NCI-H345 treated with DMSO at 0.1 percent for 48 hours (cell line): ENCODE data around the gene MYO5B.

Source experiments
- DNase-seq: peaks from one replicate; lab custom pipeline; 2025; ENCODE audit not compliant: unreplicated experiment; lab: John Stamatoyannopoulos, UW

The MYO5B gene

DNA sequence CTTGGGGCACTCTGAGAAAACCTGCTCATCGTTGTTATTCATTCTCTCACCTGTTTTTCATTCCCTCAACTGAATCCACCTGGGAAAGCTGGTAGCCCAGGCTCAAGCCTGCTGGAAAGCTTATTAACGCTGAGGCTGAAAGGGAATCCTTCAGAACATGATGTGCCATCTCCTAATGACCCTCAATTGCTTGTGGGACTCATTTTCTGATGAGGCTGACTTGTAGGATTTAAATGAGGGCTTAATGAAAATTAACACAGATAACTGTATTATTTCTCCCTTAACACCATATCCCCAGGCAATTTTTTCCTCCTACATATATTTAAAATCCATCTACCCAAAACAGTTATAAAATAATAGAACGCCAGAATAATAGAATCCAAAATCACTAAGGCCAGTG lies 218.9 kb downstream of the MYO5B start:
- no peak for DNase-seq

DNA sequence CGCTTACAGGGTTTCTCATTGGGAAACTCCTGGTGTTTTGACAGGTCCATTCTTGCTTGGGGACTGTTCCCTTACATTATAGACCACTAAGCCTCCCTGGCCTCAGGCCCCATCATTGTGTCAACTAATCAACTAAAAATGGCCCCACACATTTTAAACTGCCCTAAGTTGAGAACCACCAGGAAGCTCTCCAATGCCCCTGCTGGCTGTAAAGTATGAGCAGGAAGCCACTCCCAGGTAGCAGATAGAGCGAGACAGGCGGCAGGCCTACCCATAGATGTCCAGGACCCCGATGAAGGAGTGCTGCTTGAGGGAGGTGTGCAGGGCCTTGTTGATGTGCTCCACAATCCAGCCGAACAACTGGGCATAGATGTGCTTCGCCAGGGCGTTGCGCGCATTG lies 220.9 kb downstream of the MYO5B start:
- DNase-seq: no peak

DNA sequence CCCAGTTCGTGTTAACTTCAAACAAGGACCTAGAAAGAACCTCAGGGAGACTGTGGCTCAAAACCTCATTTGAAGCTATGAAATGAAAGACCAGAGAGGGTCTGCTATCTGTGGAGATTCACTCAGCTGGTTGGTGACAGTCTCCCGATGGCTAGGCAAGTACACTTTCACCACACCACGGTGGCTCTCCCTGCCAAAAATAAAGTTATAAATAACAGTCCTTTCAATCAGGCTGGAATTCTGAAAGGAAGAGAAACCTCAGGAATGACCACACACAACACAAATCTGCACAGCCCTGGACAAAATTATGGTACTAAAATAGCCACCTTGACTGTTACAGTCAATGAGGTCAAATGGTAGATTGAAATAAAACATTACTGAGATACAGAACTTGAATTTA lies 221.4 kb downstream of the MYO5B start:
- DNase-seq: no peak

DNA sequence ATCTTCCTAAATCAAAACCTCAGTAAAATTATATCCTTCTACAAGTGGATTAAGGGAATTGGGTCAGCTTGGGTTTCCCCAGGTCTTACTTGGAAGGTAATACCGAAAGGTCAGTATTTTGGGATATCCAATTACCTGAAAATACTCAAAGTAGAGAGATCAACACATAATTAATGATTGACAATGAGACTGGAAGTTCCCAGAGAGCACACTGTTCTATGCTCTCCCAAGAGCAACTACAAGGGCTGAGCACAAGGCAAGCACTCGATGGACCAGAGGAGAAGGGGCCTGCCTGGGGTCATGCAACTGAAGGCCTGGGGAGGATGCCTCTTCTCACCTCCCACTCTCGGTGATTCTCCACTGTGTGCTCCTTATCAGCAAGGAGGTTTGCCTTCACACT lies 222.4 kb downstream of the MYO5B start:
- DNase-seq: no peak

DNA sequence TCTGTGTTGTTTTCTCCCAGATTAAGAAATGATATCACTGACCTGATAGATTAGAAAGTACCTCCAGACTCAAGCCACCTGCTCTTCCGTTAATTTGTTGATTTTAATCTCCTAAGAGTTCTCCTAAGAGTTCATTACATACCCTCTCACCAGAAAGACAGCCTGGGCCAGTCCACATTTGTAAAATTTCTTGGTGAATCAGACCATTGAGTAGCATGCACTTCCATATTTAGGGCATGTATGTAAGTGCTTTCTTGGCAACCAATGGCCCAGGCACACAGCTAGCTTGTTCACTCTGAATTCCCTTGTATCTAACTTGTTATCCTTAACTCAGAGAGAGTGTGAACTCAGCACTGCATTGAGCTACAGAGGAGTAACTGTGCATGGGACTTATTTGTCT lies 223.5 kb downstream of the MYO5B start:
- DNase-seq: no peak

DNA sequence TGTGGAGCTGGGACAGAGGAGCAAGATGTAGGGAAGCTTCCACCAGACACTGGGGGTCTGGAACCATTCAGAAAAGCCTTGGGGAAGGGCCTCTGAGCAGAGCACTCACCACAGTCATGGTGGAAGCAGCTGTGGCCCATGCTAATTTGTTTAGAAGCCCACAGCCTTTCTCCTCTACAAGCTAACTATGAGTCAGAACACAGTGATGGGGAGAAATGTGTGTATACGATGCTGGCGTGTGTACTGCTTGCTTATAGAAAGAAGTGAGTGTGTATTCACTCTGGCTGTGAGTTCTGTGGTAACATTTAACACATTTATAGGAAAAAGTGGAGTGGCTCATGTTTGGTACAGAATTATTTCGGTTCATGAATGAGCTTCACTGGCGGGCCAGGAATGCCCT lies 224.6 kb downstream of the MYO5B start:
- DNase-seq: no peak

DNA sequence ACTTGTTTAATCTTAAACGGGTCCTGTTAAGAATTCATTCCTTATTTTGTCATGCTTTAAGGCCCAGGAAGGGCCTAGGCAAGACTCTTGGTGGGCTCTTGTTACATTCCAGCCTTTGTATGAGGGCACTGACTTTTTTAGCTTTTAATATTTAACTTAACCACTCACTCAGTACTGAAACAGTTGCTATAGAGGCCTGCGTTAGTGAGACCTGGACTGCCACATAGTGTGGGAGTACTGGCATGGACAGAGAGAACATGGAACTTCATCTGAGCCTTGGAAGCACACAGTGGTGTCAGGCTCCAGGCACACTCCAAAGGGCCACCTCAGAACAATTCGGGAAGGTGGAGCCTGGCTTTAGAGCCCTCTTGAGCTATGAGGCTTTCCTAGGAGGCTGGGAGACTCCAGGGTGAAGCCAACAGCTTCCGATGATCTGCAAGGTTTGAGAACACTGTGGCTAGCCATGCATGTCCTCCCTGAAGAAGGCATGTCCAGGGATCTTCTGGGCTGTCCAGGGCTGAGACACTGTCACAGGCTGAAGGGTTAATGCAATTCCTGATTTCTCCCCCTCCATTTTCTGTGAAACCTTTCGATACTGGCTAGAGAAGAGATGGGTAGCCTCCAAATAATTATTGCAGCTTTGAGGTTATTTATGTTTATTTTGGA lies 226.2 kb downstream of the MYO5B start:
- DNase-seq: no peak

DNA sequence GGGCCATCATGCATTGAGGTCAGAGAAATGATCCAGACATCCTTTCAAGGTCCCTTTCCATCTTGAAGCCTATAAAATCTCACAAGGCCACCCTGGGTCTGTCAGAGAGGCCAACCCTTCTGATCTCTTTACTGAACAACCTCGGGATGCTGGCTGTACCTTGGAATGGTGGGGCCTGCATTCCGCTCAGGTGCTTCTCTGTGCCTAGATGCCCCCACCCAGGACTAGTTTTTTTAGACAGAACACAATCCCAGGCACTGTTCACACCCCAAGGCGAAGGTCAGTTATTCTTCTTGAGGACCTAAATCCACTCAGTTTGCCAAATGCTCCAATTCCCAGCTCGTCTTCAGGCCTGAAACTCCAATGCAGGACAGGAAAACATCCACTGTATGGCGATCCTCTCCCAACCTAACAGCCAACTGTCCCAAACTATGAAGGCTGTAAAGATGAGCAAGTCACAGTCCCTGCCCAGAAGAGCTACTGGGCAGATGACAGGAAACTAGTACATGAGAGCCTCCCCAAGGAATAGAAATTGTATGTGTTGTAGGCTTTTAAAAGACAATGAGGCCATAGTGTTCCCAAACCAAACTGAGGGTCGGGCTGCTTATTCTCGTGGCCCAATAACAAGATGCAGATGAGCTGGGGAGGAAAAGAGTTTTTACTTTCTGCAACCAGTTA lies 227.2 kb downstream of the MYO5B start:
- DNase-seq: no peak

DNA sequence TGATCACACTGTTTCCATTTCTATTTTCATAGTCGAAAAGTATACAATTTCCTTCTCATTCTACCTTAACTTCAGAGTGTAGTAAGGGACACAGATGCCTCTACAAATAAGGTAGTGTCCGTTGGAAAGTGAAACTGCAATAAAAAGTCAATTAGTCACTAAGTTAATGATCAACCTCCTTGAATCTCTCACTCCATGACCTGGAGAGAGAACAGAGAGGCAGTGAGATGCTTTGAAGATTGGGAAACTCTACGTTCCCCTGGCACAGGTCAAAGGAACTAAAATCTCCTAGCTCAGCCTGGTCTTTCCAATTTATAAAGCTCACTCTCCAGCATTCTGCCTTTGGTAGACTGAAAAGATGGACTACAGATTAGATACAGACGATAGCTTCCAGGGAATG lies 227.8 kb downstream of the MYO5B start:
- no peak for DNase-seq

DNA sequence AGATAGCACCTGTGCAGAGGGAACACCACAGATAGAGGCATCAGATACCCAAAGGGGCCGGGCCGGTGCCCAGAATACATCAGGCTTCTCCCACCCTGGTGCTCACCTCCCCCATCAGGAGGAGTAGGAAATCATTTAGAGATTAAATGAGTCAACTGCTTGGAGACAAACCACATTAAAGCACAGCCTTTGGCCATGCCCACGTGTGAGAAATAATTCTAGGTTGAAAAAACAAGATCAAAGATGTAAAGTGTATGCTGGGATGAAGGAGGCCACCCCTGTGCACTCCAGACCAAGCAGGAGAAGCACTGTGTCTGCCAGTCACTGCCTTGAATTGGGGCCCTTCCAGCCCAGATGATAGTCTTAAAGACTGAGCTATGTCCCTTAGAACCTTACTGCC lies 228.9 kb downstream of the MYO5B start:
- DNase-seq: no peak

DNA sequence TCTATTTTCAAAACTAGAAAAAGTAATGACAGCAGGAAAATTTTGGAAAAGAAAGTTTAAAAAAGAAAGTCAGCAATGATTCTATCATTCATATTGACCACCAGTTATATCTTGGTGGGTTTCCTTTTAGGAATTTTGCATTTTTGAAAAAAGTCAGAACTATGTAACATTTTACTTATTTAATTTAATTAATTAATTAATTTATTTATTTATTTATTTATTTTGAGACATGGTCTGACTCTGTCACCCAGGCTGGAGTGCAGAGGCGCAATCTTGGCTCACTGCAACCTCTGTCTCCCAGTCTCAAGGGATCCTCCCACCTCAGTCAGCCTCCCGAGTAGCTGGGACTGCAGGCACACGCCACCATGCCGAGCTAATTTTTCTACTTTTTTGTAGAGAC lies 231.7 kb downstream of the MYO5B start:
- DNase-seq: no peak

DNA sequence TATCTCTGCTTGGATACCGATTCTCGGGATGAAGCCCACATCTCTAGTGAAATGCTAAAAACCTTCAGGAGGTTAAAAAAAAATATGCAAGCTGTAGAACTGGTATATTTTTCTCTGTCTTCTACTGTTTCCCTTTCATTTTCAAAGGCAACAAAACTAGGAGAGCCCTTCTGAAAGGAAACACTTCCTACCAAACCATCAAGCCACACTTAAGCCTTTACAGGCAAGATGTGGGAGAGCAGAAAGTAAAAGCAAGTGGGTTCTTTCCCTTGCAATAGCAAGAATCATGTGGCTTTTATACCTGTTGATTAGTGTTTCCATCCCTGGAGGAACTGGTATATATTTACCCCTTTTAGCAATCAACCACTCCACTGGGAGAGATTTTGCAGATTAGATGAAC lies 233.7 kb downstream of the MYO5B start:
- DNase-seq: no peak

DNA sequence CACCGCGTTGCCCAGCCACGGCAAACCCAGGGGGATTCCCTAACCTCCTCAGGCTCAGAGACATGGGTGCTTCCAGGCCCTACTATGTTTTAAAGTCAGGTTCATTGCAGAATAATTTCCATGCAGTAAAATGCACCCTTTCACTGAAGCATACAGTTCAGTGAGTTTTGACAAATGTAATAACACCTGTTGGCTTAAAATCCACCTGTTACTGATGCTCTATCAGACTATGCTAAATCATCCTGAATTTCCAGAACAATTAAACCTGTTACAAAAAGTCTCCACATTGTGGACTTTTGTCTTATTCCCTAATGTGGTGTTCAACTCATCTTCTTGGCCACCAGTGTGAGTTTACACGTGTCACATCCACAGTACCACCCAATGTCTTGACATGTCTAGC lies 234.6 kb downstream of the MYO5B start:
- DNase-seq: no peak

DNA sequence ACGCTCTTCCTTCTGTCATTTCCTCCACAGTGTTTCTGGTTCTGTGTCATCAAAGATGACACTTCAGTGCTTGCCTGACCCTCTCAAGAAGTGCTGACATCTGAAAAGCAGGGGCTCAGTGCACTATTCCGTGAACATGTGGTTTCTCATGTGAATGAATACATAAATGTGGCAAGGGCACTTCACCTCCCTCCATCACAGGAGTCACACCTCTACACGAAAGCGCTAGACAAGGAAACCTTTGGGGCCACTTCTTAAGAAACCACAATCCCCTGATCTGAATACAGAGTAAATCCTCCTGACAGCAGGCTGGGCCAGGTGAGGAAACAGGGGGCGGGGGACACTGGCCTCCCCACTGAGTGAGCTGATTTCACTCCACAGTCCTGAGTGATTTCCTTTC lies 235.8 kb downstream of the MYO5B start:
- no peak for DNase-seq

DNA sequence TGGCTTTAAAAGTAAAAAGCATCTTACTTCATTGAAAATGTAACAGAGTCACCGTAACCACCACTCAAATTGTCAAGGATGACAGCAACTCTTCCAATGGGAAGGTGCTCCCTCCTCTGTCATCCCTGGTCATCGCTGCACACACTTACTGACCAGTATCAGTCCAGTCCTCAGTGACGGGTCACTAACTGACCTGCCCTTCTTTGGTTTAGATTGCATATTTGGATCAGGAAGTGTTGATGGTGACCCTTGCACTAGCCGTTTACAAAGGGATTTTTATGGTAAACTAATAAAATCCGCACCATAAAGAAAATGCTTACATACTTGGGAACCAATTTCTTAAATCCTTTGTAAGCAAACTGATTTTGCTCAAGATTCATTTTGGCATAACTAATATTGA lies 239.7 kb downstream of the MYO5B start:
- no peak for DNase-seq

DNA sequence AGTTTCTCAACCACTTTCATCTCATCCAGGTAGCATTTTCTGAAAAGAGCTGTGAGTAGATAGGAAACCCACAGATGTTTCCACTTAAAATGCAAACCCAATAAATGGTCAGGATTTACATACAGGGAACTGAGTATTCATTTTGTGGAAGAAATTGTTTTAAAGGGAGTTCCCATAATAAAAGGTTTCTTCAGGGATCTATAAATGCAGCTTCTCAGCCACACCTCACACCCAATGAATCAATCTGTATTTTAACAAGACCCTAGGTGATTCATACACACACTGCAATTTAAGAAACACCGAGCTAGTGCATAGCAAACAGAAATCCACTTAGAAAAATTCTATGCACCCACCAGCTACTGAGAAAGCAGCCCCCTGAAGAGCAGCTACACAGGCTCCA lies 241.6 kb downstream of the MYO5B start:
- DNase-seq: no peak

DNA sequence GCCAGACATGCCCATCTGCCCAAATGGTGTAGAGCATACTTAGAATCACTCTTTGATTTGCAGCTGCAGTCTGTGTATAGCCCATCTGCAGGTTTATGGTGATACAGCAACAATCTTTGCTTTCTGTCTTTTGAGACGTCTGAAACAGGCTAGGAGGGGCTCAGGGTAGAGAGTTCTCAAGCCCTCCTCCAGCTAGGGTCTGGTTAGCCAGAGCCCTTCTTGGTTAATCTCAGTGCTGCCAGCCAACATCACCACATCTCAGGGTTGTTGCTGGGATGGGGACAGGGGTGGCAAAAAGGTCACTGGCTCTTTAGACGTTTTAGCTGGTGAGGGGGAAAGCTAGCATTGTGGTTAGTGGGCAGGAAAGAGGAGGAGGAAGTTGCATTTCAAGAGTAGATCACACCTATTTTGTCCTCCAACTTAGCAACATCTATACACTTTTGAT lies 245.0 kb downstream of the MYO5B start:
- DNase-seq: no peak

DNA sequence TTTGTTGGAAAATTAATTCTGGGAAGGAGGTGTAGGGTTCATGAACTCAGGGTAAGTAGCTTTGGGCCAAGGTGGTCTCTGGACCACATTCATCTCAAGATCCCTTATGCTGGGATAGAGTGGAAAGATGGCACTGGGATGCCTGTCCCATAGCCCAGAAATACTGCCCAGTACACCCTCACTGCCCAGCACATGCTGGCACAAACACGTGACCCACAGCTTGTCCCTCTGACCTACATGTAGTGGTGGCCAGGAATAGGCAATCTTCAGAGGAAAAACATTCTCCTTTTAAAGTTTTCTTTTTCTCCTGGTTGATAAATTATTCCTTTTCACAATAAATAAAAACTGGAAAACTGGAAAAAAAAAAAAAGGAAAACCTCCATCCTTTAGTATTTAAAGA lies 246.0 kb downstream of the MYO5B start:
- no peak for DNase-seq

DNA sequence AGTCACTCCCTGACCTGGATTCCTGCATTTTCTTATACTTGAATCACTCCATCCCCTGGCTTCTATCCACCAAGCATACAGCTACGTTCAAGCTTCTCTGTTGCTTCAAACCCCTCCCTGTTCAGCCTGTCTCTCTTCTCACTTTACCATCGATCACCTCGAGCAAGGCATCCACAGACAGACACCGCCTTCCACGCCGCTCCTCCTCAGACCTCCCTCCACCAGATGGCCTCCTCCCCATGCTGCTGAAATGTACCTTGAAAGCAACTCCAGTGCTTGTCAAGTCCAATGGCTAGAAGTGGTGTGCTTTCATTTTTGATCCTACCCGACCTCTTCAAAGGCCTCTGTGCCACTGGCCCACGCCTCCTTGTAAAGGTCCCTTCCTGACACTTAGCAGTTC lies 250.3 kb downstream of the MYO5B start:
- no peak for DNase-seq

DNA sequence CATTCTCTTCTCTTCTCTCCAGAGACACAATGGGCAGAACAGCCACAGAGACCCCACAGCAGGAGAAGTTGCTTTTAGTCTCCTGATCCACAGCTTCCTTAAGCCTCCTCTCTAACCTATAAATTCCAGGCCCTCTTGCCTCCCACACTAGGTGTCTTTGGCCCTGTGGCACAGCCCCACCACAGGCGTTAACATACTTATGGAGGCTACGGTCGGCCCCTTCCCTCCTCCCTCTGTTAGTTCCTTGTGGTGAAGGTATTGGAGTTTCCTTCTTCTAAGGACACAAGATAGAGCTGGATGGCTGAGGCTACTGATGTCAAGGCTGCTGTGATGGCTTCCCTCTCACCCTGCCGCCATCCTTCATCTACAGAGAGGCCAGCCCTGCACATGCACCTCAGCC lies 258.1 kb downstream of the MYO5B start:
- no peak for DNase-seq

DNA sequence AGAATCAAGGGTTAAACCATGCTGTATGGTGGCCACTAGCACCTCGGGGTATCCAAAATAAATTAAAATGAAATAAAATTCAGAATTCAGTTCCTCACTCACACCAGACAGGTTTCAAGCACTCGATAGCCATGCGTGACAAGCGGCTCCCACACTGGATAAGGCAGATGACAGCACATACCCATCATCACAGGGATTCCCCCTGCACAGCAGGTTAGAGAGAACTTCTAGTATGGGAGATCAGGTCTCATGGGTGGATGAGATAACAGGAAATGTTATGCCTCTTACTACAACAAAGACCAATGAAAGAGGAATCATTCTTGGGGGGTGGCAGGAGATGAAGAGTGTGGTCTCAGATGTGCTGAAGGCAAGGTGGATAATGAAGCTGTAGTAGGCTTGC lies 259.7 kb downstream of the MYO5B start:
- no peak for DNase-seq

DNA sequence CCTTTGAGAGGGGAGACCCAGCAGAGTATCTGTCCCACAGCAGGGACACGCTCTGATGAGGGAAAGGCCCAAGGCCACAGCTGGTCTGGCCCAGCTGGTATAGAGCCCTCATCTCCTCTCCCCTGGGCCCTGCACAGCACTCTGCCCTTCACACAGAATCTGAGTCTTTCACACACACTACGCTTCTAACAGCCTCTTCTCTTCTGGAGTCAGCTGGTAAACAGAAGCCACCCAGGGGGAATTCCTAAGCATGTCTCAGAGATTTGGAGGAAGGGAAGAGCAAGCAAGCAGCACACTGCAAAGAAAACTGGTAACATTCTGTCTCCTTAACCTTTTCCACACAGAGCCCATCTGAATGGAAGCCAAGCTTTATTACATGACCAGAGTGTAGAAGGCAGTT lies 260.5 kb downstream of the MYO5B start:
- no peak for DNase-seq

DNA sequence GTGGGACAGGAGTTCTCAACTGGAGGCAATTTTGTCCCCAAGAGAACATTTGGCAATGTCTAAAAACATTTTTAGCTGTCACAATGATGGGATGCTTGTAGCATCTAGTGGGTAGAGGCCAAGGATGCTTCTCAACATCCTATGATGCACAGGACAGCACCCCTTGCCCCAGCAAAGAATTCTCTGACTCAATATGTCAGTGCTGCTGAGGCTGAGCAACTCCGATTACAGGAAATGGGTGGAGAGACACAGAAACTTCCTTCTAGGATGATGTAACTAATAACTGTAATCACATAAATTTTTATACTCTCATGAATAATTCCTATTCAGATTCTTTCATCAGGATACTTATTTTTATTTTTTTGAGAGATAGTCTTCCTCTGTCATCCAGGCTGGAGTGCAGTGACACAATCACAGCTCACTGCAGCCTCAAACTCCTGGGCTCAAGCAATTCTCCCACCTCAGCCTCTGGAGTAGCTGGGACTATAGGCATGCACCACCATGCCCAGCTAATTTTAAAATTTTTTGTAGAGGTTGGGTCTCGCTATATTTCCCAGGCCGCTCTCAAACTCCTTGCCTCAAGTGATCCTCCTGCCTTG lies 261.3 kb downstream of the MYO5B start:
- DNase-seq: no peak
